Omental fat pad (tissue), 4 donors: ENCODE results near the gene XYLB. TPM values are rescaled to one million over a fixed set of nuclear protein-coding genes. Genes with fewer than 3 reads are reported as not detected.

Experiments
- ATAC-seq: fragments of 150-250 bp; one replicate; pipeline ENCODE4 v1.9.1; 2016; ENCODE audit warnings: mild to moderate bottlenecking, moderate library complexity; ENCODE audit not compliant: low FRiP score
- DNase-seq: peaks from one replicate; pipeline ENCODE4 v3.0.0-alpha.2; 2019; ENCODE audit warnings: low spot score
- CTCF ChIP-seq, 3 donors: fragments of 450-650 bp; IDR thresholded peaks; one replicate each; pipeline ENCODE4 v1.5.1; 2016 to 2017; ENCODE audit warnings: antibody characterized with exemption in 3 of 3, mild to moderate bottlenecking in 3 of 3, moderate library complexity in 2 of 3
- total RNA-seq, 4 donors: library from RNA; depleted of rRNA; stranded (reverse); fragments of >200 nt; gene quantifications; one replicate each; pipeline ENCODE4 v1.1.0, GENCODE V29; 2016

The XYLB gene
- total RNA-seq, 4 donors from 2014 or later: 2.1 to 4.1 (median 3.3) TPM

DNA sequence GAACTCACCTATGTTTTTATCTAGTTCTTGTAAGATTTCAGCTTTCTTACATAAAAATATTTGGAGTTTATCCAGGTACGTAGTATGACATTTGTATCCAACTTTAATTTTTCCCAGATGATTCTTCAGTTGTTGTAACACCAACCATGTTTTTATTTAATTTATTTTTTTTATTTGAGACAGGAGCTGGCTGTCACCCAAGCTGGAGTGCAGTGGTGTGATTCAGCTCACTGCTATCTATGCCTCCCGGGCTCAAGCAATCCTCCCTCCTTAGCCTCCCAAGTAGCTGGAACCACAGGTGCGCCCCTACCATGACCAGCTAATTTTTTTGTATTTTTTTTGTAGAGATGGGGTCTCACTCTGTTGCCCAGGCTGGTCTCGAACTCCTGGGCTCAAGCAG lies 6.6 kb downstream of the XYLB start:
- no peak for DNase-seq
- no peak for ATAC-seq
- TF ChIP-seq CTCF (IDR thresholded peaks at IDR 0.05): no peak

- DNase-seq (no peak), ATAC-seq (no peak)
- no peak for TF ChIP-seq CTCF (IDR thresholded peaks at IDR 0.05)
Measured at GRCh38 chr3:38354588-38355330, 8.2 kb downstream of the XYLB start.

DNA sequence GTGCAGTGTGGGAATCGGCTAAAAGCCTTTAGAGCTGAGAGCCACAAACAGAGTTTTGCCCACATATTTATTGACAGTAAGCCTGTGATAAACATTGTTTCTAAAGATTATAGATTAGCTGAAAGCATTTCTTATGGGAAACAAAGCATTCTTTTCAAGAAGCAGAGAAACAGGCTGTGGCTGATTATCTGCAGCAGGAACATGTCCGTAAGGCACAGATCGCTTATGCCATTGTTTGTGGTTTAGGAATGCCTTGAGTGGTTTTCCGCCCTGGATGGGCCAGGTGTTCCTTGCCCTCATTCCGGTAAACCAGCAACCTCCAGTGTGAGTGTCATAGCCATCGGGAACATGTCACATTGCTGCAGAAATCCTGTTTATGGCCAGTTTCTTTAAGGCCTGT lies 12.5 kb downstream of the XYLB start:
- DNase-seq (no peak), ATAC-seq (no peak)
- no peak for TF ChIP-seq CTCF (IDR thresholded peaks at IDR 0.05)

DNA sequence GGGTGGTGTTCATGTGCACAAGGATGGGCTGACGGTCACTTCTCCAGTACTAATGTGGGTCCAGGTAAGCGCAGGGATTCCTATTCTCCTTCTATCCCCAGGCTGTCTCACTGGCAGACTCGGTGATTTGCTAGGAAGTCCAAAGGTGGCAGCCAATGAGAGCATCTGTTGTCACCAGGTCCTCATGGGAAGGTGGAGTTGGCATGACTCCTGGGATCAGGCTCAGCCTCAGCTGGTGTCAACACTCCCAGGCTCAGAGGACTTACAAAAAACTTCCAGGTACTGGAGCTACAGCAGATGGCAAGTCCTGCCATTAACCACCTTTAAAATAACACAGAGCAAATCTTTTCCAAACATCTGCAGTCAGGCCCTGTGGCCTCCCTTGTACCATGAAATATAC lies 13.8 kb downstream of the XYLB start:
- DNase-seq (no peak), ATAC-seq (no peak)
- no peak for TF ChIP-seq CTCF (IDR thresholded peaks at IDR 0.05)

DNA sequence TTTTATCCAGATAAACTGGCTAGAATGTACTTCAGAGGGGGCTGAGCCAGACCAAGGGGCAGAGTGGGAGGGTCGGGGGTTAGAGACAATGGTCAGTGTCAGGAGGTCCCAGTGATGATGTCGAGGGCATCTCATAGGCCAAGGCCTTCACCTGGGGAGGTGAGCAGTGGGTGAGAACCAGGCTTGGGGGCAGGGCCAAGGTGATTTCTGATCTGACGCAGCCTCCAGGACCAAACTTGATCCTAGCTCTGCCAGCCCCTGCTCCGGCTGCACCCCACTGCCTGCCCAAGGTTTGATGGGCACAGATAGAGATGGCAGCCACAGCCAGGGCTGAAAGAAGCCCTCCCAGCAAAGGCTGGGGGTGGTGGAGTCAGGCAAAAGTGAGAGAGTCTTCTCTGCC lies 14.9 kb downstream of the XYLB start:
- ATAC-seq: no peak
- no peak for DNase-seq
- TF ChIP-seq CTCF (IDR thresholded peaks at IDR 0.05): no peak

- ATAC-seq (no peak), DNase-seq (no peak)
- TF ChIP-seq CTCF (IDR thresholded peaks at IDR 0.05): no peak
Measured at GRCh38 chr3:38362825-38363224, 16.2 kb downstream of the XYLB start.

GRCh38 chr3:38364721-38365400 lies 18.3 kb downstream of the XYLB start:
- TF ChIP-seq CTCF (IDR thresholded peaks at IDR 0.05): no peak
- DNase-seq (no peak), ATAC-seq (no peak)
